Measurements from ENCODE around the gene TCAIM.

TCAIM gene

GRCh38 chr3:44363591-44363990 is 25.0 kb downstream of the TCAIM start:
- Histone ChIP-seq H3K27me3 (no peaks in the 10 kb centered on the region), H3K9me3 (no peaks in the 10 kb centered on the region), H3K4me1 (ENCODE audit: control insufficient read depth in 1 of 2, insufficient read depth in 1 of 2, low read depth in 1 of 2, low read length in 1 of 2) (no peaks in the 10 kb centered on the region), H3K36me3 (peaks cover 45% of the 10 kb centered on the region), H3K4me3 (ENCODE audit: low read depth in 1 of 2, low read length in 1 of 2) (no peak overlapping the region), H3K27ac (no peak overlapping the region)
- TF ChIP-seq CTCF (IDR thresholded peaks at IDR 0.05): no peak

- no peak for TF ChIP-seq CTCF (IDR thresholded peaks at IDR 0.05)
- Histone ChIP-seq H3K27me3 (no peaks in the 10 kb centered on the region), H3K9me3 (no peaks in the 10 kb centered on the region), H3K4me1 (ENCODE audit: control insufficient read depth in 1 of 2, insufficient read depth in 1 of 2, low read depth in 1 of 2, low read length in 1 of 2) (no peaks in the 10 kb centered on the region), H3K36me3 (peaks cover 45% of the 10 kb centered on the region), H3K4me3 (ENCODE audit: low read depth in 1 of 2, low read length in 1 of 2) (no peak overlapping the region), H3K27ac (no peak overlapping the region)
These were observed 27.4 kb downstream of the TCAIM start for GRCh38 chr3:44365952-44366351.

- no peak for TF ChIP-seq CTCF (IDR thresholded peaks at IDR 0.05)
- Histone ChIP-seq H3K4me1 (ENCODE audit: control insufficient read depth in 1 of 2, insufficient read depth in 1 of 2, low read depth in 1 of 2, low read length in 1 of 2) (no peaks in the 10 kb centered on the region), H3K27ac (no peak overlapping the region), H3K36me3 (peaks cover 21% of the 10 kb centered on the region), H3K9me3 (no peaks in the 10 kb centered on the region), H3K27me3 (no peaks in the 10 kb centered on the region), H3K4me3 (ENCODE audit: low read depth in 1 of 2, low read length in 1 of 2) (no peak overlapping the region)
These were observed 36.9 kb downstream of the TCAIM start for GRCh38 chr3:44375450-44375849.

GRCh38 chr3:44387404-44387803 is 48.8 kb downstream of the TCAIM start:
- Histone ChIP-seq H3K4me1 (ENCODE audit: control insufficient read depth in 1 of 2, insufficient read depth in 1 of 2, low read depth in 1 of 2, low read length in 1 of 2) (no peaks in the 10 kb centered on the region), H3K27me3 (no peaks in the 10 kb centered on the region), H3K27ac (no peak overlapping the region), H3K36me3 (no peaks in the 10 kb centered on the region), H3K9me3 (peaks cover 6% of the 10 kb centered on the region), H3K4me3 (ENCODE audit: low read depth in 1 of 2, low read length in 1 of 2) (no peak overlapping the region)
- TF ChIP-seq CTCF (IDR thresholded peaks at IDR 0.05): no peak

GRCh38 chr3:44392489-44392888 is 53.9 kb downstream of the TCAIM start:
- Histone ChIP-seq H3K4me3 (ENCODE audit: low read depth in 1 of 2, low read length in 1 of 2) (no peak overlapping the region), H3K36me3 (peaks cover 10% of the 10 kb centered on the region), H3K27me3 (no peaks in the 10 kb centered on the region), H3K27ac (no peak overlapping the region), H3K4me1 (ENCODE audit: control insufficient read depth in 1 of 2, insufficient read depth in 1 of 2, low read depth in 1 of 2, low read length in 1 of 2) (no peaks in the 10 kb centered on the region), H3K9me3 (peaks cover under 1% of the 10 kb centered on the region)
- TF ChIP-seq CTCF (IDR thresholded peaks at IDR 0.05): no peak

GRCh38 chr3:44395714-44396113 is 57.1 kb downstream of the TCAIM start:
- Histone ChIP-seq H3K4me1 (ENCODE audit: control insufficient read depth in 1 of 2, insufficient read depth in 1 of 2, low read depth in 1 of 2, low read length in 1 of 2) (no peaks in the 10 kb centered on the region), H3K4me3 (ENCODE audit: low read depth in 1 of 2, low read length in 1 of 2) (no peak overlapping the region), H3K27ac (no peak overlapping the region), H3K9me3 (no peaks in the 10 kb centered on the region), H3K27me3 (no peaks in the 10 kb centered on the region), H3K36me3 (peaks cover 10% of the 10 kb centered on the region)
- no peak for TF ChIP-seq CTCF (IDR thresholded peaks at IDR 0.05)

Data from neutrophil (primary cell).